Keratinocyte (primary cell): Measurements from ENCODE around the gene RO60. TPM values are rescaled to one million over a fixed set of nuclear protein-coding genes. Genes with fewer than 3 reads are reported as not detected.

ENCODE experiments used
- DNase-seq: peaks from one replicate; pipeline ENCODE4 v3.0.0-alpha.2; 2011; ENCODE audit warnings: low read depth, missing footprints, low spot score
- FAIRE-seq: peaks from 2 replicates; lab custom pipeline; 2011; peaks lifted over from hg19 to GRCh38; lab: Jason Lieb, UNC
- H2AFZ ChIP-seq: 2 replicates; pipeline ENCODE4 v1.6.0; 2012; ENCODE audit warnings: low read length, control low read depth, inconsistent platforms; ENCODE audit not compliant: control insufficient read depth
- H3K27ac ChIP-seq: 2 replicates; pipeline ENCODE4 v1.5.1; 2011; ENCODE audit warnings: low read length; ENCODE audit not compliant: control insufficient read depth, insufficient read depth
- H3K27me3 ChIP-seq: 3 replicates; pipeline ENCODE4 v1.6.0; 2011; ENCODE audit warnings: low read length; ENCODE audit not compliant: control insufficient read depth, insufficient read depth; ENCODE audit errors: extremely low read depth
- H3K36me3 ChIP-seq, 2 experiments: 2 replicates in 1 of 2; 3 replicates in 1 of 2; pipeline ENCODE4 v1.5.1; 2011; ENCODE audit warnings: low read length in 2 of 2, mild to moderate bottlenecking in 1 of 2; ENCODE audit not compliant: control insufficient read depth in 2 of 2, insufficient read depth in 2 of 2; ENCODE audit errors: extremely low read depth in 1 of 2
- H3K4me1 ChIP-seq: 3 replicates; pipeline ENCODE4 v1.5.1; 2011; ENCODE audit warnings: low read length; ENCODE audit not compliant: control insufficient read depth, insufficient read depth; ENCODE audit errors: extremely low read depth
- H3K4me2 ChIP-seq: 3 replicates; pipeline ENCODE4 v1.6.0; 2011; ENCODE audit warnings: low read depth, low read length; ENCODE audit not compliant: control insufficient read depth, insufficient read depth; ENCODE audit errors: extremely low read depth
- H3K4me3 ChIP-seq, 3 experiments: fragments of 200-600 bp in 1 of 3; sonication (generic) in 1 of 3; 2 replicates in 2 of 3; 3 replicates in 1 of 3; pipeline ENCODE4 v1.5.1; 2011 to 2016; ENCODE audit warnings: low read length in 3 of 3, mild to moderate bottlenecking in 3 of 3, control low read depth in 2 of 3, inconsistent platforms in 1 of 3, low read depth in 1 of 3, mixed read lengths in 1 of 3, mixed run types in 1 of 3, moderate library complexity in 1 of 3; ENCODE audit not compliant: control insufficient read depth in 2 of 3, insufficient read depth in 2 of 3; ENCODE audit errors: extremely low read depth in 1 of 3
- H3K79me2 ChIP-seq: 2 replicates; pipeline ENCODE4 v1.6.0; 2012; ENCODE audit warnings: low read length; ENCODE audit not compliant: control insufficient read depth, insufficient read depth
- H3K9ac ChIP-seq: 3 replicates; pipeline ENCODE4 v1.6.0; 2011; ENCODE audit warnings: low read length; ENCODE audit not compliant: control insufficient read depth, insufficient read depth; ENCODE audit errors: extremely low read depth
- H3K9me1 ChIP-seq: 3 replicates; pipeline ENCODE4 v1.6.0; 2011; ENCODE audit warnings: low read length; ENCODE audit not compliant: control insufficient read depth, insufficient read depth; ENCODE audit errors: extremely low read depth
- H3K9me3 ChIP-seq: 2 replicates; pipeline ENCODE4 v1.5.1; 2012; ENCODE audit warnings: low read depth, low read length; ENCODE audit not compliant: control insufficient read depth
- H4K20me1 ChIP-seq: 3 replicates; pipeline ENCODE4 v1.6.0; 2011; ENCODE audit warnings: low read length; ENCODE audit not compliant: control insufficient read depth, insufficient read depth; ENCODE audit errors: extremely low read depth
- EZH2 ChIP-seq: IDR thresholded peaks from one replicate; pipeline ENCODE4 v1.6.1; 2012; ENCODE audit warnings: inconsistent platforms, mild to moderate bottlenecking, low read length, moderate library complexity
- dilution Hi-C: fragments of 300-500 bp; cut with MboI; formaldehyde crosslinking; loops from one replicate; pipeline ENCODE4 v1.7.0; 2020; ENCODE audit warnings: low sequenced_read_pairs; ENCODE audit not compliant: extremely low pct_ligation_motif_present
- polyA plus RNA-seq, 5 experiments: library from polyadenylated mRNA; depleted of rRNA in 3 of 5; stranded (reverse) in 3 of 5; stranded (forward) in 1 of 5; unstranded in 1 of 5; fragments of >200 nt; gene quantifications; 1 replicate in 1 of 5; 2 replicates in 3 of 5; 3 replicates in 1 of 5; pipeline versions ENCODE4 v1.2.1 to v1.2.3, GENCODE V29; 2011 to 2012; ENCODE audit warnings: missing spikeins in 2 of 5, low read depth in 1 of 5, low replicate concordance in 1 of 5
- TF ChIP-seq, protein P1 (sequence below), 3 experiments: IDR thresholded peaks in 1 of 3; conservative IDR thresholded peaks in 1 of 3; optimal IDR thresholded peaks in 1 of 3; 2 replicates in 2 of 3; 3 replicates in 1 of 3; pipeline versions ENCODE3 to v1.5.1; 2011; ENCODE audit warnings: low read length in 3 of 3, mild to moderate bottlenecking in 3 of 3, moderate library complexity in 2 of 3, control low read depth in 1 of 3, inconsistent platforms in 1 of 3; ENCODE audit not compliant: insufficient read depth in 2 of 3; ENCODE audit errors: extremely low read depth in 1 of 3

RO60 gene
- polyA plus RNA-seq, 1 donor (not counting 4 experiments of a cell fraction or from before 2014, with no cell fraction given): 25.6 TPM

DNA sequence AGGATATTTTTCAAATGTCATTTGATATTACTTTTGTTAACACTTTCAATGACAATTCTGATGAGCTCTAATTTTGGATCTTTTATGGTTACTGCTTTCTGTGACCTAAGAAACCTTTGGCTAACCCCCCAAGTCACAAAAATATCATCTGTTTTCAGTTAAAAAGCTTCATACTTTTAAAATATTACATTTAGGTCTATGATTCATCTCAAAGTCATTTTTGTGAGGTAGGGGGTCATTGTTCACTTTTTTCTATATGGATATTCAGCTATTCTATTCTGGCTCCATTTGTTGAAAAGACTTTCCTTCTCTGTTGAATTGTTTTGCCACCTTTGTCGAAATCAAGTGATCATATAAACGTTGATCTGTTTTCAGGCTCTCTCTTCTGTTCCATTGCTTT is 45.0 kb upstream of the RO60 start:
- no peak overlapping the region for H3K9ac ChIP-seq
- no peaks in the 10 kb centered on the region for H3K27me3 ChIP-seq
- H3K9me1 ChIP-seq: no peaks in the 10 kb centered on the region
- H2AFZ ChIP-seq: no peak overlapping the region
- no peak for TF ChIP-seq EZH2
- TF ChIP-seq, protein P1, sequence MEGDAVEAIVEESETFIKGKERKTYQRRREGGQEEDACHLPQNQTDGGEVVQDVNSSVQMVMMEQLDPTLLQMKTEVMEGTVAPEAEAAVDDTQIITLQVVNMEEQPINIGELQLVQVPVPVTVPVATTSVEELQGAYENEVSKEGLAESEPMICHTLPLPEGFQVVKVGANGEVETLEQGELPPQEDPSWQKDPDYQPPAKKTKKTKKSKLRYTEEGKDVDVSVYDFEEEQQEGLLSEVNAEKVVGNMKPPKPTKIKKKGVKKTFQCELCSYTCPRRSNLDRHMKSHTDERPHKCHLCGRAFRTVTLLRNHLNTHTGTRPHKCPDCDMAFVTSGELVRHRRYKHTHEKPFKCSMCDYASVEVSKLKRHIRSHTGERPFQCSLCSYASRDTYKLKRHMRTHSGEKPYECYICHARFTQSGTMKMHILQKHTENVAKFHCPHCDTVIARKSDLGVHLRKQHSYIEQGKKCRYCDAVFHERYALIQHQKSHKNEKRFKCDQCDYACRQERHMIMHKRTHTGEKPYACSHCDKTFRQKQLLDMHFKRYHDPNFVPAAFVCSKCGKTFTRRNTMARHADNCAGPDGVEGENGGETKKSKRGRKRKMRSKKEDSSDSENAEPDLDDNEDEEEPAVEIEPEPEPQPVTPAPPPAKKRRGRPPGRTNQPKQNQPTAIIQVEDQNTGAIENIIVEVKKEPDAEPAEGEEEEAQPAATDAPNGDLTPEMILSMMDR (optimal IDR thresholded peaks at IDR 0.05 in 1 of 3, IDR thresholded peaks at IDR 0.05 in 1 of 3, conservative IDR thresholded peaks at IDR 0.05 in 1 of 3; ENCODE audit: extremely low read depth in 1 of 3, insufficient read depth in 2 of 3, low read length in 3 of 3): no peak
- dilution Hi-C loops: loop anchor here (25.0 kb wide), 1 partner anchor 202 kb away; the partner anchor contains the start of gene RGS2
- DNase-seq (no peak), FAIRE-seq (no peak)
- no peak overlapping the region for H3K4me2 ChIP-seq
- no peak overlapping the region for H3K4me3 ChIP-seq
- no peaks in the 10 kb centered on the region for H4K20me1 ChIP-seq
- no peaks in the 10 kb centered on the region for H3K9me3 ChIP-seq
- no peaks in the 10 kb centered on the region for H3K4me1 ChIP-seq
- H3K79me2 ChIP-seq: no peaks in the 10 kb centered on the region
- H3K36me3 ChIP-seq: no peaks in the 10 kb centered on the region
- no peak overlapping the region for H3K27ac ChIP-seq

GRCh38 chr1:193016788-193017187 is 42.6 kb upstream of the RO60 start:
- H3K9me1 ChIP-seq: no peaks in the 10 kb centered on the region
- FAIRE-seq (no peak), DNase-seq (no peak)
- H3K79me2 ChIP-seq: no peaks in the 10 kb centered on the region
- no peak overlapping the region for H3K9ac ChIP-seq
- H3K4me2 ChIP-seq: no peak overlapping the region
- TF ChIP-seq EZH2: no peak
- TF ChIP-seq, protein P1 (optimal IDR thresholded peaks at IDR 0.05 in 1 of 3, IDR thresholded peaks at IDR 0.05 in 1 of 3, conservative IDR thresholded peaks at IDR 0.05 in 1 of 3; ENCODE audit: extremely low read depth in 1 of 3, insufficient read depth in 2 of 3, low read length in 3 of 3): no peak
- H3K4me1 ChIP-seq: no peaks in the 10 kb centered on the region
- peaks cover 0 to 1% of the 10 kb centered on the region in 2 experiments for H3K36me3 ChIP-seq
- H3K9me3 ChIP-seq: no peaks in the 10 kb centered on the region
- H3K27ac ChIP-seq: no peak overlapping the region
- no peaks in the 10 kb centered on the region for H3K27me3 ChIP-seq
- dilution Hi-C loops: loop anchor here (25.0 kb wide), 1 partner anchor 204 kb away; the partner anchor contains the start of gene RGS2
- no peak overlapping the region for H2AFZ ChIP-seq
- H4K20me1 ChIP-seq: no peaks in the 10 kb centered on the region
- H3K4me3 ChIP-seq: no peak overlapping the region
